ENCODE data around the gene RTKN. TPM values are rescaled to one million over a fixed set of nuclear protein-coding genes. Genes with fewer than 3 reads are reported as not detected.

The RTKN gene
- total and polyA plus RNA-seq, 2 of the 13 experiments (the other 11 are each of a cell fraction or from before 2014, with no cell fraction given), result 159 to 166 TPM

- TF ChIP-seq ZNF589 (CRISPR knock-in tag; conservative IDR thresholded peaks at IDR 0.05), result no peak
- TF ChIP-seq ZFX (CRISPR knock-in tag; IDR thresholded peaks at IDR 0.05; ENCODE audit: low read depth), result no peak
- TF ChIP-seq ZNF414 (CRISPR knock-in tag; IDR thresholded peaks at IDR 0.05), result no peak
- TF ChIP-seq ZMAT3 (CRISPR knock-in tag; conservative IDR thresholded peaks at IDR 0.05), result no peak
- TF ChIP-seq RXRA (CRISPR knock-in tag; IDR thresholded peaks at IDR 0.05), result no peak; the same call in 1 of the 2 replicates
- TF ChIP-seq ZSCAN5A (CRISPR knock-in tag; IDR thresholded peaks at IDR 0.05; ENCODE audit: borderline replicate concordance), result no peak
- TF ChIP-seq ZSCAN30 (CRISPR knock-in tag; IDR thresholded peaks at IDR 0.05), result no peak
- no peak for TF ChIP-seq CREB1 (IDR thresholded peaks at IDR 0.05)
- TF ChIP-seq CREB1 (CRISPR knock-in tag; IDR thresholded peaks at IDR 0.05), result no peak
- TF ChIP-seq EED (CRISPR knock-in tag; IDR thresholded peaks at IDR 0.05), result no peak
- no peak for TF ChIP-seq HDAC1 (CRISPR knock-in tag; IDR thresholded peaks at IDR 0.05)
- no peak for TF ChIP-seq GATA4 (IDR thresholded peaks at IDR 0.05; ENCODE audit: borderline replicate concordance, low read depth)
- no peak for TF ChIP-seq ZNF343 (CRISPR knock-in tag; IDR thresholded peaks at IDR 0.05)
- TF ChIP-seq ZNF597 (CRISPR knock-in tag; IDR thresholded peaks at IDR 0.05), result no peak
- TF ChIP-seq ZNF615 (CRISPR knock-in tag; IDR thresholded peaks at IDR 0.05; ENCODE audit: borderline replicate concordance), result no peak
- TF ChIP-seq ZNF570 (CRISPR knock-in tag; IDR thresholded peaks at IDR 0.05; ENCODE audit: borderline replicate concordance), result no peak
- no peak for TF ChIP-seq MTF1 (CRISPR knock-in tag; IDR thresholded peaks at IDR 0.05)
- TF ChIP-seq MYC (CRISPR knock-in tag; IDR thresholded peaks at IDR 0.05; ENCODE audit: borderline replicate concordance), result peak; percentile 52; the same call in 1 of the 2 replicates
- TF ChIP-seq ZNF629 (CRISPR knock-in tag; conservative IDR thresholded peaks at IDR 0.05), result no peak
- no peak for TF ChIP-seq IRF1 (CRISPR knock-in tag; IDR thresholded peaks at IDR 0.05; ENCODE audit: low read depth)
- TF ChIP-seq RARA (CRISPR knock-in tag; IDR thresholded peaks at IDR 0.05), result no peak
- TF ChIP-seq ZNF639 (CRISPR knock-in tag; conservative IDR thresholded peaks at IDR 0.05), result no peak
- TF ChIP-seq BATF2 (CRISPR knock-in tag; IDR thresholded peaks at IDR 0.05), result no peak
Measured at GRCh38 chr2:74379851-74380789, 61.6 kb downstream of the RTKN start, which contains the start of gene DCTN1 (continued).
